HCT116 (cell line): ENCODE data around the gene CRMP1. TPM values are rescaled to one million over a fixed set of nuclear protein-coding genes. Genes with fewer than 3 reads are reported as not detected.

ENCODE experiments used
- ATAC-seq: fragments of 200-7000 bp; cut with Tn5 transposase; 2 replicates; pipeline ENCODE4 v1.9.1; 2020; ENCODE audit warnings: mild to moderate bottlenecking, moderate library complexity
- BruUV-seq: library from RNA; stranded (reverse); fragments of 400-500 nt; replicated peaks from 2 replicates; lab custom pipeline; 2021; lab: Mats Ljungman, UMichigan
- CTCF ChIA-PET: fragments of 300-600 bp; sonication (Branson Sonifier 250); formaldehyde crosslinking; loops from one replicate; lab custom pipeline; 2021; ENCODE audit warnings: antibody characterized with exemption; lab: Charles Lee
- POLR2A ChIA-PET: fragments of 300-600, 350-600 bp; sonication (Branson Sonifier 250); formaldehyde crosslinking; loops from one replicate; lab custom pipeline; 2021; ENCODE audit warnings: antibody characterized with exemption; lab: Charles Lee
- RAD21 ChIA-PET, 2 experiments: fragments of 300-600 bp; sonication (Branson Sonifier 250); formaldehyde crosslinking; loops; one replicate each; lab custom pipeline; 2023; ENCODE audit warnings: low total read pairs in 2 of 2; ENCODE audit not compliant: uncharacterized antibody in 2 of 2, unreplicated experiment in 2 of 2, low non-redundant PET in 1 of 2; lab: Charles Lee
- DNase-seq: peaks from one replicate; pipeline ENCODE4 v3.0.0-alpha.2; 2010; ENCODE audit warnings: low read depth, low spot score
- H2AFZ ChIP-seq: fragments of 200-600 bp; shearing (Covaris generic), sonication (generic); 2 replicates; pipeline ENCODE4 v1.6.1; 2017; ENCODE audit warnings: low read depth, mixed run types, mixed read lengths, antibody characterized with exemption, low read length; ENCODE audit not compliant: poor library complexity, severe bottlenecking
- H3K27ac ChIP-seq: 2 replicates; pipeline ENCODE4 v1.5.1; 2012; ENCODE audit warnings: low read depth, low read length
- H3K27me3 ChIP-seq: fragments of 200-600 bp; sonication (generic); 2 replicates; pipeline ENCODE4 v1.6.1; 2016; ENCODE audit warnings: mixed run types, low read length, mixed read lengths; ENCODE audit not compliant: insufficient read depth
- H3K36me3 ChIP-seq, 2 experiments: fragments of 200-500 bp in 1 of 2; fragments of 200-600 bp in 1 of 2; sonication (Bioruptor generic) in 1 of 2; sonication (generic) in 1 of 2; 2 replicates each; pipeline versions ENCODE4 v1.5.1 to v1.6.1; 2014 to 2016; ENCODE audit warnings: low read length in 2 of 2, inconsistent platforms in 1 of 2, mixed read lengths in 1 of 2, mixed run types in 1 of 2; ENCODE audit not compliant: insufficient read depth in 2 of 2, control insufficient read depth in 1 of 2
- H3K4me1 ChIP-seq, 2 experiments: fragments of 200-600 bp in 1 of 2; sonication (generic) in 1 of 2; 2 replicates each; pipeline versions ENCODE4 v1.5.1 to v1.6.1; 2012 to 2017; ENCODE audit warnings: low read length in 2 of 2, inconsistent platforms in 1 of 2, mild to moderate bottlenecking in 1 of 2, mixed read lengths in 1 of 2, mixed run types in 1 of 2, moderate library complexity in 1 of 2; ENCODE audit not compliant: insufficient read depth in 2 of 2, control insufficient read depth in 1 of 2
- H3K4me2 ChIP-seq: fragments of 200-600 bp; sonication (generic); 2 replicates; pipeline ENCODE4 v1.6.1; 2017; ENCODE audit warnings: mixed run types, low read length, mixed read lengths
- H3K4me3 ChIP-seq, 2 experiments: fragments of 200-600 bp in 1 of 2; sonication (generic) in 1 of 2; replicated peaks in 1 of 2; 2 replicates each; pipeline ENCODE4 v1.5.1; 2011 to 2016; ENCODE audit warnings: low read length in 2 of 2, control low read depth in 1 of 2, low read depth in 1 of 2, mild to moderate bottlenecking in 1 of 2, mixed read lengths in 1 of 2, mixed run types in 1 of 2
- H3K79me2 ChIP-seq: fragments of 200-600 bp; sonication (generic); 2 replicates; pipeline ENCODE4 v1.6.1; 2017; ENCODE audit warnings: mild to moderate bottlenecking, mixed run types, low read length, moderate library complexity, mixed read lengths; ENCODE audit not compliant: insufficient read depth
- H3K9ac ChIP-seq: fragments of 200-600 bp; sonication (generic); 2 replicates; pipeline ENCODE4 v1.6.1; 2016; ENCODE audit warnings: low read length, mixed read lengths
- H3K9me2 ChIP-seq: fragments of 200-600 bp; sonication (generic), shearing (Covaris generic); 2 replicates; pipeline ENCODE4 v1.6.1; 2017; ENCODE audit warnings: mixed run types, mild to moderate bottlenecking, moderate library complexity; ENCODE audit not compliant: insufficient read depth
- H3K9me3 ChIP-seq, 2 experiments: fragments of 200-500 bp in 1 of 2; fragments of 200-600 bp in 1 of 2; sonication (Bioruptor generic) in 1 of 2; sonication (generic) in 1 of 2; 2 replicates each; pipeline ENCODE4 v1.6.1; 2014 to 2017; ENCODE audit warnings: low read length in 2 of 2, mixed read lengths in 2 of 2, inconsistent platforms in 1 of 2, low read depth in 1 of 2, mild to moderate bottlenecking in 1 of 2, mixed run types in 1 of 2, moderate library complexity in 1 of 2; ENCODE audit not compliant: control insufficient read depth in 1 of 2, insufficient read depth in 1 of 2
- H4K20me1 ChIP-seq: fragments of 200-600 bp; sonication (generic), shearing (Covaris generic); 2 replicates; pipeline ENCODE4 v1.6.1; 2017; ENCODE audit warnings: mixed run types, mild to moderate bottlenecking, moderate library complexity; ENCODE audit not compliant: insufficient read depth
- CEBPB ChIP-seq: IDR thresholded peaks from 2 replicates; pipeline ENCODE4 v1.6.1; 2012; ENCODE audit warnings: low read depth
- EGR1 ChIP-seq: IDR thresholded peaks from 2 replicates; pipeline ENCODE4 v1.6.1; 2012; ENCODE audit warnings: low read depth
- ELF1 ChIP-seq: IDR thresholded peaks from 2 replicates; pipeline ENCODE4 v1.6.1; 2012; ENCODE audit warnings: low read depth, borderline replicate concordance
- EZH2 ChIP-seq: fragments of 200-600 bp; sonication (generic); IDR thresholded peaks from 2 replicates; pipeline ENCODE4 v1.6.1; 2017; ENCODE audit warnings: antibody characterized with exemption, mixed run types
- FOSL1 ChIP-seq: IDR thresholded peaks from 2 replicates; pipeline ENCODE4 v1.6.1; 2012; ENCODE audit warnings: low read depth
- POLR2A ChIP-seq: IDR thresholded peaks from 2 replicates; pipeline ENCODE4 v1.7.0; 2011; ENCODE audit warnings: borderline replicate concordance; ENCODE audit not compliant: insufficient read depth, insufficient read length; ENCODE audit errors: extremely low read depth
- RAD21 ChIP-seq: IDR thresholded peaks from 2 replicates; pipeline ENCODE4 v1.6.1; 2012; ENCODE audit warnings: low read depth, mild to moderate bottlenecking
- SIN3A ChIP-seq: IDR thresholded peaks from 2 replicates; pipeline ENCODE4 v1.6.1; 2012; ENCODE audit warnings: low read depth
- SP1 ChIP-seq: IDR thresholded peaks from 2 replicates; pipeline ENCODE4 v1.6.1; 2012; ENCODE audit warnings: low read depth
- SRF ChIP-seq: IDR thresholded peaks from 2 replicates; pipeline ENCODE4 v1.6.1; 2012; ENCODE audit warnings: low read depth
- ZFX ChIP-seq: fragments of 450-650 bp; IDR thresholded peaks from 2 replicates; pipeline ENCODE4 v1.6.1; 2017
- intact Hi-C: fragments of 100-400 bp; cut with micrococcal nuclease; formaldehyde crosslinking; loops from 2 replicates; pipeline ENCODE4 v1.10.0; 2022
- total RNA-seq: library from RNA; stranded (reverse); gene quantifications from one replicate; pipeline ENCODE4 v1.2.1, GENCODE V29; 2021; ENCODE audit not compliant: unreplicated experiment
- TF ChIP-seq, protein P1 (sequence below): IDR thresholded peaks from 2 replicates; pipeline ENCODE4 v1.6.1; 2011; ENCODE audit warnings: mild to moderate bottlenecking, low read length, moderate library complexity; ENCODE audit not compliant: insufficient replicate concordance; ENCODE audit errors: extremely low read depth
- TF ChIP-seq, protein P2 (sequence below), 3 experiments: fragments of 200-600 bp in 1 of 3; sonication (generic) in 1 of 3; IDR thresholded peaks in 2 of 3; conservative IDR thresholded peaks in 1 of 3; 2 replicates each; pipeline ENCODE4 v1.5.1; 2012 to 2017; ENCODE audit warnings: low read depth in 2 of 3, low read length in 2 of 3, antibody characterized with exemption in 1 of 3, borderline replicate concordance in 1 of 3, control low read depth in 1 of 3, mild to moderate bottlenecking in 1 of 3, mixed read lengths in 1 of 3, mixed run types in 1 of 3, moderate library complexity in 1 of 3; ENCODE audit not compliant: insufficient read depth in 1 of 3
- TF ChIP-seq, protein P3 (sequence below): IDR thresholded peaks from 2 replicates; pipeline ENCODE4 v1.6.1; 2012

The CRMP1 gene
- total RNA-seq, 1 experiment from 2014 or later: not detected

DNA sequence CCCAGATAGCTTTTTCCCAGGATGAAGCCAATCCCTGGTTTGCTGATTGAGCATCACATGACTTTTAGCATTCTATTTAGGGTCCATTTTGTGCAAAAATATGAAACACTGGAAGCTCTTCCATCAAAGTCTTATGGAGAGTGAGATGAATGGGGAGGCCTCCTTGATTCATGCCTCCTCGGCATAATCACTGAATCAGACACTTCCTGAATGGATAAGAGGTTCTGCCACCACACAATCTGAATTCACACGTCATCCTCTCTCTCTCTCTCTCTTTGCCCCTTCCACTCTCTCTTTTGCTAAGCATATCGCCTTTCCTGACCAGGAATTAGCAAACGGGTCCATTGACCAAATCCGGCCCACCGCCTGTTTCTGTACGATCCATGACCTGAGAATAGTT lies 68.7 kb downstream of the CRMP1 start:
- Histone ChIP-seq H3K4me2 (no peak overlapping the region), H3K9me2 (no peaks in the 10 kb centered on the region), H3K27ac (no peak overlapping the region), H3K9me3 (no peaks in the 10 kb centered on the region), H4K20me1 (no peaks in the 10 kb centered on the region), H3K9ac (no peak overlapping the region), H3K4me1 (peaks cover 0 to 7% of the 10 kb centered on the region in 2 experiments; a peak in 1 of 4 replicates), H3K36me3 (no peaks in the 10 kb centered on the region), H2AFZ (no peak overlapping the region), H3K27me3 (peaks cover 13% of the 10 kb centered on the region), H3K79me2 (no peaks in the 10 kb centered on the region), H3K4me3 (no peak overlapping the region)
- CTCF ChIA-PET: interaction anchor here (3.3 kb wide), 1 partner anchor 156 kb away, joined by 12 read pairs; no protein-coding TSS in a partner anchor
- RAD21 ChIA-PET: no interaction called here
- POLR2A ChIA-PET: no interaction called here
- intact Hi-C loops: loop anchor here (5.0 kb wide), 1 partner anchor 263 kb away; no protein-coding TSS in a partner anchor
- no peak for DNase-seq
- TF ChIP-seq, protein P1, sequence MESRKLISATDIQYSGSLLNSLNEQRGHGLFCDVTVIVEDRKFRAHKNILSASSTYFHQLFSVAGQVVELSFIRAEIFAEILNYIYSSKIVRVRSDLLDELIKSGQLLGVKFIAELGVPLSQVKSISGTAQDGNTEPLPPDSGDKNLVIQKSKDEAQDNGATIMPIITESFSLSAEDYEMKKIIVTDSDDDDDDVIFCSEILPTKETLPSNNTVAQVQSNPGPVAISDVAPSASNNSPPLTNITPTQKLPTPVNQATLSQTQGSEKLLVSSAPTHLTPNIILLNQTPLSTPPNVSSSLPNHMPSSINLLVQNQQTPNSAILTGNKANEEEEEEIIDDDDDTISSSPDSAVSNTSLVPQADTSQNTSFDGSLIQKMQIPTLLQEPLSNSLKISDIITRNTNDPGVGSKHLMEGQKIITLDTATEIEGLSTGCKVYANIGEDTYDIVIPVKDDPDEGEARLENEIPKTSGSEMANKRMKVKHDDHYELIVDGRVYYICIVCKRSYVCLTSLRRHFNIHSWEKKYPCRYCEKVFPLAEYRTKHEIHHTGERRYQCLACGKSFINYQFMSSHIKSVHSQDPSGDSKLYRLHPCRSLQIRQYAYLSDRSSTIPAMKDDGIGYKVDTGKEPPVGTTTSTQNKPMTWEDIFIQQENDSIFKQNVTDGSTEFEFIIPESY: no peak
- TF ChIP-seq SP1 (no peak), EGR1 (no peak), ELF1 (no peak), EZH2 (no peak), ZFX (no peak), FOSL1 (no peak), CEBPB (no peak), RAD21 (no peak), POLR2A (no peak), SIN3A (no peak), SRF (no peak)
- TF ChIP-seq, protein P2, sequence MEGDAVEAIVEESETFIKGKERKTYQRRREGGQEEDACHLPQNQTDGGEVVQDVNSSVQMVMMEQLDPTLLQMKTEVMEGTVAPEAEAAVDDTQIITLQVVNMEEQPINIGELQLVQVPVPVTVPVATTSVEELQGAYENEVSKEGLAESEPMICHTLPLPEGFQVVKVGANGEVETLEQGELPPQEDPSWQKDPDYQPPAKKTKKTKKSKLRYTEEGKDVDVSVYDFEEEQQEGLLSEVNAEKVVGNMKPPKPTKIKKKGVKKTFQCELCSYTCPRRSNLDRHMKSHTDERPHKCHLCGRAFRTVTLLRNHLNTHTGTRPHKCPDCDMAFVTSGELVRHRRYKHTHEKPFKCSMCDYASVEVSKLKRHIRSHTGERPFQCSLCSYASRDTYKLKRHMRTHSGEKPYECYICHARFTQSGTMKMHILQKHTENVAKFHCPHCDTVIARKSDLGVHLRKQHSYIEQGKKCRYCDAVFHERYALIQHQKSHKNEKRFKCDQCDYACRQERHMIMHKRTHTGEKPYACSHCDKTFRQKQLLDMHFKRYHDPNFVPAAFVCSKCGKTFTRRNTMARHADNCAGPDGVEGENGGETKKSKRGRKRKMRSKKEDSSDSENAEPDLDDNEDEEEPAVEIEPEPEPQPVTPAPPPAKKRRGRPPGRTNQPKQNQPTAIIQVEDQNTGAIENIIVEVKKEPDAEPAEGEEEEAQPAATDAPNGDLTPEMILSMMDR (IDR thresholded peaks at IDR 0.05 in 2 of 3, conservative IDR thresholded peaks at IDR 0.05 in 1 of 3; ENCODE audit: borderline replicate concordance in 1 of 3, insufficient read depth in 1 of 3, low read depth in 2 of 3, low read length in 2 of 3): no peak
- TF ChIP-seq, protein P3, sequence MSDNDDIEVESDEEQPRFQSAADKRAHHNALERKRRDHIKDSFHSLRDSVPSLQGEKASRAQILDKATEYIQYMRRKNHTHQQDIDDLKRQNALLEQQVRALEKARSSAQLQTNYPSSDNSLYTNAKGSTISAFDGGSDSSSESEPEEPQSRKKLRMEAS: no peak
- no peak for ATAC-seq
- no TSS peak for BruUV-seq
